NB4 (cell line): ENCODE measurements around the gene ZNF644.
"Not testable (repeated sequence)": the region's sequence is repeated elsewhere in the genome, so short reads cannot be mapped to it uniquely, and the experiment has no call there.

ENCODE experiments used
- CTCF ChIP-seq: IDR thresholded peaks from one replicate; pipeline ENCODE4 v1.5.1; 2012; ENCODE audit warnings: low read depth, low read length
- MAX ChIP-seq: IDR thresholded peaks from 2 replicates; pipeline ENCODE4 v1.6.1; 2011; ENCODE audit warnings: low read depth, low read length
- POLR2A ChIP-seq: IDR thresholded peaks from 2 replicates; pipeline ENCODE4 v1.6.1; 2011; ENCODE audit warnings: mild to moderate bottlenecking; ENCODE audit not compliant: insufficient read length; ENCODE audit errors: extremely low read depth

- not testable (repeated sequence) for TF ChIP-seq CTCF, POLR2A, MAX
Measured at GRCh38 chr1:90892196-90892595, 129.6 kb downstream of the ZNF644 start.
